ENCODE data around the gene ADM.

ADM gene

GRCh38 chr11:10291801-10292638 lies 12.9 kb upstream of the ADM start:
- DNase-seq: no peak

GRCh38 chr11:10293423-10294289 lies 11.2 kb upstream of the ADM start, which contains the start of gene SBF2:
Gene SBF2, minus strand, starts transcription at chr11:10294219. Its CDS starts 150 bp downstream, at chr11:10294069.
- DNase-seq: peak; percentile 83

GRCh38 chr11:10294290-10294953 lies 10.5 kb upstream of the ADM start:
- no peak for DNase-seq

GRCh38 chr11:10295064-10295901 lies 9.6 kb upstream of the ADM start:
- no peak for DNase-seq

GRCh38 chr11:10298342-10298741 lies 6.5 kb upstream of the ADM start:
- DNase-seq: peak; percentile 67

GRCh38 chr11:10301656-10302358 lies 3.1 kb upstream of the ADM start:
- DNase-seq: no peak

GRCh38 chr11:10302359-10302743 lies 2.5 kb upstream of the ADM start:
- no peak for DNase-seq

GRCh38 chr11:10302744-10303557 lies 1.9 kb upstream of the ADM start:
- peak; percentile 67 for DNase-seq

GRCh38 chr11:10303558-10304363 lies 1.1 kb upstream of the ADM start:
- peak; percentile 33 for DNase-seq

GRCh38 chr11:10305262-10305963 lies 540 bp downstream of the ADM start:
- peak; percentile 45 for DNase-seq

GRCh38 chr11:10305964-10306918 lies 1.4 kb downstream of the ADM start:
- DNase-seq: peak; percentile 43

- DNase-seq: no peak
Observed at GRCh38 chr11:10307022-10307399, 2.1 kb downstream of the ADM start.

GRCh38 chr11:10307400-10308200 lies 2.7 kb downstream of the ADM start:
- peak; percentile 88 for DNase-seq

GRCh38 chr11:10308201-10308954 lies 3.5 kb downstream of the ADM start:
- DNase-seq: no peak

- no peak for DNase-seq
Observed at GRCh38 chr11:10309163-10310093, 4.6 kb downstream of the ADM start.
